ENCODE measurements around the gene WDR89. TPM values are rescaled to one million over a fixed set of nuclear protein-coding genes. Genes with fewer than 3 reads are reported as not detected.
"Not testable (repeated sequence)": the region's sequence is repeated elsewhere in the genome, so short reads cannot be mapped to it uniquely, and the experiment has no call there.

Gene WDR89, protein sequence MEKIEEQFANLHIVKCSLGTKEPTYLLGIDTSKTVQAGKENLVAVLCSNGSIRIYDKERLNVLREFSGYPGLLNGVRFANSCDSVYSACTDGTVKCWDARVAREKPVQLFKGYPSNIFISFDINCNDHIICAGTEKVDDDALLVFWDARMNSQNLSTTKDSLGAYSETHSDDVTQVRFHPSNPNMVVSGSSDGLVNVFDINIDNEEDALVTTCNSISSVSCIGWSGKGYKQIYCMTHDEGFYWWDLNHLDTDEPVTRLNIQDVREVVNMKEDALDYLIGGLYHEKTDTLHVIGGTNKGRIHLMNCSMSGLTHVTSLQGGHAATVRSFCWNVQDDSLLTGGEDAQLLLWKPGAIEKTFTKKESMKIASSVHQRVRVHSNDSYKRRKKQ
- 15.9 and 16.1 TPM in 2 replicates for polyA plus RNA-seq (2014; cell fraction: cytosol; rRNA removed)
- polyA plus RNA-seq (2014; cell fraction: nucleus; rRNA removed), result 7.3 and 8.7 TPM in 2 replicates

DNA sequence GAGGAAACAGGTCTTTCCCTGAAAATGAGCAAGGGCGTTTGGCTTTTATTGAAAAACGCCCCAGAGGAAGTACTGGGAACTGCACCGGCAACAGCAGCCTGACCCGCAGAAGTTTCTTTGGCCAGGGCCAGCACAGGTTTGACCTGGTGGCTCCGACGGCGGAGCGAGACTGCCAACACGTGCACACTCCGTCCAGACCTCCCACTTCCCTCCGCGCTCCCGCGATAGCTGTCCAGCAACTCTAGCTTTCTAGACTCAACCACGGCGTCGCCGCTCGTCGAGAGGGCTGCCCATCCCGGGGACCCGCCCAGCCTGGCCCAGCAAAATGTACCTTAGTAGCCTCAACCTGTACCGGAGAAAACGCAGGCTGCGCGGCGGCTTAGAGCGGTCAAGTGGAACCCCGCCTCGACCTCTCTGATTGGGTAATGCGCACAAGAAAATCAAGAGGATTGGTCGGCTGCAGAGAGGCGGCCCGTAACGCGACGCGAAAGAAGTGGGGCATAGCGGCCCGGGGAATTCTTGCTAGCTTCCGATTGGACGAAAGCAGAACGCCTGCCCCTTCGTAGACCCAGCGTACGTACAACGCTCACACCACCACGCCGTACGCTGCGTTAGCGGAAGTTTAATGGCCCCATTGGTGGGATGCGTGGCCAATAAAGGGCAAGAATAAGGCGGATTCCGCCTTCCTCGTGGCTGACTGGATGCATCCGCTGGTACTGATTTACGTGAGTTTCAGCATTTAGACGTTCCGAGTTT, at the start of gene WDR89:
TSS of gene WDR89 (minus strand) at position 399 of the 756 bp plus-strand sequence. CDS start 41,929 bp downstream, outside the sequence.
- DNase-seq (ENCODE audit: low spot score), result peak; percentile 99

DNA sequence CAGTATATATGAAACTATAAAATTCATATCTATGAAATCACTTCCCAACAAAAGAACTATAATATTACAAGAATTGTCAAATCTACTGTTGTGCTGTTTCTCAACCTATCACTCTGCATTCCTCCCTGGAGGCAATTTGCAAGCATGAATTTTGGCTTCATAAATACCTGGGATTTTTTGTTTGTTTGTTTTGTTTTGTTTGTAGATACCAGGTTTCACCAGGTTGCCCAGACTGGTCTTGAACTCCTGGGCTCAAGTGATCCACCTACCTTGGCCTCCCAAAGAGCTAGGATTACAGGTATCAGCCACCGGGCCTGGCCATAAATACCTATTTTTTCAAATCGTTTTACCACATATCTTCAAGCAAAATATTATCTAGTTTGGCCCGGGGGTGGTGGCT, 47.5 kb upstream of the WDR89 start:
- no peak for DNase-seq (ENCODE audit: low spot score)

DNA sequence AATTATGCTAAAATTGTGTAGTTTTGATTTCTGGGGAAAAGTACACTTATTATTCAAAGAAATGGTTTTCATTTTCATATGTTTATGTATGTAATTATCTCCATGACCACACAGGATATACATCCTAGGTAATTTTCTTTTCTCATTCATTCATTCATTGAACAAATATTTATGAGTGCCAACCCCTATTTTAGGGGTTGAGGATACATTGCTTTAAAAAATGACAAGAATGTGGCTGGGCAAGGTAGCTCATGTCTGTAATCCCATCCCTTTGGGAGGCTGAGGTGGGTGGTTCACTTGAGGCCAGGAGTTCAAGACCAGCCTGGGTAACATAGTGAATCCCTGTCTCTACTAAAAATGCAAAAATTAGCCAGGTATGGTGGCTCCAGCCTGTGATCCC, 45.3 kb upstream of the WDR89 start:
- no peak for DNase-seq (ENCODE audit: low spot score)

DNA sequence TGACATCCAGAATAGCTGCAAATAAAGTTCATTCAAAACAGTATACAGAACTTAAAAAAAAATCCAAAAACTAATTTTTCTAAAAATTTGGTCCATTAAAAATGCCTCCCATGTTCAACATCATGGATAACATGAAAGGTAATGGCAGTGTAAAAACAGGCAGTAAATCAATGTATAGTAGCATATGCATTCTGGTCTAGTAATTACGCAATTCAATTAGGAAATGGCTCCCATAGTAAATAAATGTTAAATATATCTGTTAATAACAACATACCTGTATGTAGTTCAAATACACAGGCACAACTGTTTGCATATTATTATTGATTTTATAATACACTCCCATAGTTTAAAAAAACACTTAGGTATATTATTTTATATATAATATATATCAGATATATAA, 43.7 kb upstream of the WDR89 start:
- DNase-seq (ENCODE audit: low spot score), result no peak

DNA sequence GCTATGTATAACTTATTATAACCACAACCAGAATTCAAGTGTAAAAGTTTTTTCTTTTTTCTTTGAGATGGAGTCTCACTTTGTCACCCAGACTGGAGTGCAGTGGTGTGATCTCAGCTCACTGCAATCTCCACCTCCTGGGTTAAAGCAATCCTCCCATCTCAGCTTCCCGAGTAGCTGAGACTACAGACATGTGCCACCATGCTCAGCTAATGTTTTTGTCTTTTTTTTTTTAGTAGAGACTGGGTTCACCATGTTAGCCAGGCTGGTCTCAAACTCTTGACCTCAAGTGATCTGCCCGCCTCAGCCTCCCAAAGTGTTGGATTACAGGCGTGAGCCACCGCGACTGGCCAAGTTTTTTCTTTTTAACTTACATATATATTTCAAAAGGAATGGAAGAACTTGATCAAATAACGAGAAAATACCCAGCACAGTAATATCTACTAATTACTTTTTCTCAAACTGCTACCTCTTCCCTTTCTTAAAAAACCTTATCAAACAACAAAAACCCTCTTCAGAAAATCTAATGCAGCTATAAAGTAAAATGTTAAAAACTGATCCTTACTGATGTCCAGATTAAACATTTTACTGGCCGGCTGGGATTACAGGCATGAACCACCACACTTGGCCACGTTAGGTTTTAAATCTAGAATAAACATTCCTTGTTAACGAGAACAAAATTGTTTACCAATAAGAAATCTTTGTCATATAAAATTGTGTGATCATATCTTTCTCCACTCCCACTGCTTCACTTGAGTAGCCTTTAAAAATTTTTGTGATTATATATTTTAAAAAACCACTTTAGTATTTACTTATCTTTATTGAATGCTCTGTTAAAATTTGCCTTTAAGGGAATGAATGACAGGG, 41.3 kb upstream of the WDR89 start:
- DNase-seq (ENCODE audit: low spot score), result no peak

DNA sequence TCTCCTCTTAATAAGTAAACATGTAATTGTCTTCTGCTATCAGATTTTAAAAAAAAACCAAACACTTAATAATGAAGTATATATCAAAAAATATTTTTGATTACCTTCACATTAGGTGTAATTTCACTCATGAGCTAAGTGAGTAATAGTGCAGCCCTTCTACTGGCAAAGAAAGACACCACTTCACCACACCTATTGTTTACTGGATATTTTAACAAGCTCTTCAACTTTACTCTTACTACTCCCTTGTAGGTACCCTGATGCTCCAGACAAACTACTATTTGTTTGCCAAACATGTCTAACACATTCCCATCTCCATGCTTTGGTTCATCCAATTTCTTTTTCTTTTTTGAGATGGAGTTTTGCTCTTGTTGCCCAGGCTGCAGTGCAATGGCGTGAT, 36.9 kb upstream of the WDR89 start:
- no peak for DNase-seq (ENCODE audit: low spot score)

DNA sequence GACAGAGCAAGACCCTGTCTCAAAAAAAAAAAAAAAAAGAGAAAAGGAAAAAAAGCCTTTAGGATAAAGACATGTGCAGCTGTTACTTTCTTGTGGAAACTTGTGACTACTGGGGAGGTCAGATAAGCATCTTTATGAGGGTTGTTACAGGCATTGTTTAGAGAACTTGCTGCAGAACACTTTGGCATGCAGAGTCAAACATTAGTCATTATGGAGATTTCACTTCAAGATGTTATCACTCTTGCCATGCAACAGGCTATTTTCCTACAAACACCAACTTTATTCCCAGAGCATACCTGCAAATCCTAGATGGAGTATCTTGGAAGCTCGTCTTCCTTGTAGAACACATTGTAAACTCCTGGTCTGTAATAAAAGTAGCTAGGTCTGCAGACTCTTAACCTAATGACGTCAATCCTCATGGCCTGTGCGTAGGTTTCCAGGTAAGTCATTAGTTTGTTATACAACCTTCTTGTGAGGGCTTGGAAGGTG, 36.3 kb upstream of the WDR89 start:
- no peak for DNase-seq (ENCODE audit: low spot score)

DNA sequence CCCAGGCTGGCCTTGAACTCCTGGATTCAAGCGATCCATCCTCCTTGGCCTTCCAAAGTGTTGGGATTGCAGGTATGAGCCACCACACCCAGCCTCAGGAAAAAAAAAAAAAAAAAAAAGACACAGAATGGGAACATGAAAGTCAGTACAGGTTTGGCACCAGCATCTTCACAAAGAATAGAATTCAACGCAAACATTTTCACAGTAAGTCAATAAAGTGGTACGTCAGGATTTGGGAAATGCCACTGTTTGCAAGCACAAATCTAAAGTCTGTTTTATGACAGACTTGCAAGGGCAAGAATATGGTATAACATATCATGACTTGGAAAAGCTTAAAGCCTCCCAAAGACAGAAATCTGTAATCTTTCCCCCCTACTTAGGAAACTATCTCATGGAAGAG, 34.9 kb upstream of the WDR89 start:
- DNase-seq (ENCODE audit: low spot score), result no peak

DNA sequence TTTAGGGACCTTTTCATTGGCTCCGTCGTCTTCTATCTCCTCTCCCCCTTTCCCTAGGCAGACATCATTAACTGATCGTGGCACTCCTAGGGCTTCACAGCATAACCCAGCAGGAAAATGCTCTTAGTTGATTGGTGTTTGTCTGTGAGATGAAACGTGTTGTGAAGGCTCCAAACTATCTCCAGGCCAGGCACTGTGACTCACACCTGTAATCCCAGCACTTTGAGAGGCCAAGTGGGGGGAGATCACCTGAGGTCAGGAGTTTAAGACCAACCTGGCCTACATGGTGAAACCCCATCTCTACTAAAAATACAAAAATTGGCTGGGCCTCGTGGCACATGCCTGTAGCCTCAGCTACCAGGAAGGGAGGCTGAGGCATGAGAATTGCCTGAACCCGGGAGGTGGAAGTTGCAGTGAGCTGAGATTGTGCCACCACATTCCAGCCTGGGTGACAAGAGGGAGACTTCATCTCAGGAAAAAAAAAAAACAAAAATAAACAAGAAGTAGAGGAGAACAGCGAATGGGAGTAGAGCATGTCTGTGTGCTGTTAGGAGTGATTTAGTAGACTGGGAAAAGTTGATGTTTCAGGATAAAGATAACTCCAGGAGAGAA, 32.3 kb upstream of the WDR89 start:
- DNase-seq (ENCODE audit: low spot score), result no peak

DNA sequence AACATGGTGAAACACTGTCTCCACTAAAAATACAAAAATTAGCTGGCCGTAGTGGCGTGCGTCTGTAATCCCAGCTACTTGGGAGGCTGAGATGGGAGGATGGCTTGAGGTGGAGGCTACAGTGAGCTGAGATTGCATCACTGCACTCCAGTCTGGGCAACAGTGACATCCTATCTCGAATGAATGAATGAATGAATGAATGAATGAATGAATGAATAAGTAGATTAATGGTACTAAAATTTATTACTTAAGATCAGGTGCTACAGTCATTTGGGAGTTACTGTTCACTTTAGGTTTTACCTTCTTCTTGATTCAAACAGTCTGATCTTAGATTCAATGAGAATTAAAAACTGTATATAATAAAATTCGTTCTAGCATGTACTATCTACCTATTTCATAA, 31.6 kb upstream of the WDR89 start:
- DNase-seq (ENCODE audit: low spot score), result no peak

DNA sequence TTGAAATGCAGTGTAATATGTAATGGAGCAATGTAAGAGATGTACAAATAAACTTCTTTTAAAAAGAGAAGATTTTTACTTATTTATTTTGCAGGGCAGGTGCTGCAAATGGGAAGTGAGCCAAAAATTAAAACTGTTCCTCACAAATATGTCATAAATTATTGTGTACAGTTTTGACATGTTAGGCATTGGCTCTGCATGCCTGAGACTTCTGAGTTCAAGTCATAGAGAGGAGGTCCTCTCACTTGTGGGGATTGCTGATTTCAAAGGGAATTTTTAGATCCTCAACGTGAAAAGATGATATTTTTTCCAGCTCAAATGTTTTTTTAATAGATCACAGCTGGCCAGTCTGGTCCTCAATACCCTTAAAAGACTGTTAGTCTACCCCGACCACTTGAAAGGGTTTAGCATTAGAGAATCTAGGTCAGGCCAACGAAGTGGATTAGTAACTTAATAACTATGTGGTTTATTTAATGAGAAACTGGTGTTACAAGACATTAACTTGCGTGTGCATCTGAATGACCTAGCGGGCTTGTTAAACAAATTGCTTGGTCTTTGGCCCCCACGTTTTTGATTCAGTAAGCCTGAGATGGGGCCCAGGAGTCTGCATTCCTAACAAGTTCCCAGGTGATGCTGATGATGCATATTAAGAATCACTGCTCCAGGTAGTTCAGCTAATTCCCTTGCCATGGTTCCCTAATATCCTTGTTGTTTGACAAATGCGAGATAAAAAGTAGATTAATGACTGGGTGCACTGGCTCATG, 30.9 kb upstream of the WDR89 start:
- DNase-seq (ENCODE audit: low spot score), result no peak

DNA sequence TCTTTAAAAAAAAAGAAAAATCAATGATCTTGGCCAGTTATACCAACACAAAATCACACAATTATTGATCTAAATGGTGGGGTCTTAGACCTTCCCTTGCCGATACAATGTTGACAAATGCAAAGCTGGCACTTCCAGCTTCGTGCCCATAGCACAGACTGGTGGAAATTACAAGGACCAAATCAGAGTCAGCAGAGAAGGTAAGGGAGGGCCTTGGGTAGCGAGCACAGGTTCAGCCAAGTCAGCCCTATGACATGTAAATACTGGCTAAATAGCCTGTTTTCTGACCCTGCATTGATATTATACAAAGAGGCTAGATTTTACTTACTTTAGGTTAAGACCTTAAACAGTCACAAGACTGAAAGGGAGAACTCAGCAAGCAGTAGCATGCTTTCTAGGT, 30.3 kb upstream of the WDR89 start:
- no peak for DNase-seq (ENCODE audit: low spot score)

DNA sequence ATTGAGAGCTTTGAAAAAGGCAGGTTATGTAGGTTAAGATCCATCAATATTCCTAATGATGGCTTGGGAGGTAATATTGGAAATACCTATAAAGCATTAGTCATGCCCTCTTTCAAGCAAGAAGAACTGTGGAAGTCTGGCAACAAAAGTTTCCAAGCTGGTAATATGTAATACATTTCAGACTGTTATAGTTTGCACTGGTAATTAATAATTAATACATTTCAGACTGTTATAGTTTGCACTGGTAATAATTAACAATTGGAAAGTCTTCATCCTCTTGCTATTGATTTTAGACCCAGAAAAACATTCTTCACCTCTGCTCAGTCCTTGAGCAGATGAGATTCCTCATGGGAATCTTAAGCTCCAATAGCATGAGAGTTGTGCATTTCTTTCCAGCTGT, 29.0 kb upstream of the WDR89 start:
- DNase-seq (ENCODE audit: low spot score), result no peak

DNA sequence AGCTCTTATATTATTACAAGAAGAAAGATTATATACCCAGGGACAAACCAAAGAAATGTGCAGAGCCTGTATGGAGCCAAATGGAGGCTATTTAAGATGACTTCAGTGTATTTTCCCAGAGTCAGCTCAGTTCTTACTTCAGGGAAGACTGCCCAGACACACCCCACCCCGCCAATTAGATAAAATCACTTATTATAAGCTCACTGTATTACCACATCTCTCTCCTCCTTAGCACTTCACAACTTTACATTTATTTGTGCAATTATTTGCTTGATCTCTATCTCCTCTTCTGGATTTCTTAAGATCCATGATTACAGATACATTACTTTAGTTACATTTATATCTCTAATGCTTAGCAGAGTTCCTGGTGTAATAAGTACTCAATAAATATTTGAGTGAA, 24.7 kb upstream of the WDR89 start:
- DNase-seq (ENCODE audit: low spot score), result no peak

DNA sequence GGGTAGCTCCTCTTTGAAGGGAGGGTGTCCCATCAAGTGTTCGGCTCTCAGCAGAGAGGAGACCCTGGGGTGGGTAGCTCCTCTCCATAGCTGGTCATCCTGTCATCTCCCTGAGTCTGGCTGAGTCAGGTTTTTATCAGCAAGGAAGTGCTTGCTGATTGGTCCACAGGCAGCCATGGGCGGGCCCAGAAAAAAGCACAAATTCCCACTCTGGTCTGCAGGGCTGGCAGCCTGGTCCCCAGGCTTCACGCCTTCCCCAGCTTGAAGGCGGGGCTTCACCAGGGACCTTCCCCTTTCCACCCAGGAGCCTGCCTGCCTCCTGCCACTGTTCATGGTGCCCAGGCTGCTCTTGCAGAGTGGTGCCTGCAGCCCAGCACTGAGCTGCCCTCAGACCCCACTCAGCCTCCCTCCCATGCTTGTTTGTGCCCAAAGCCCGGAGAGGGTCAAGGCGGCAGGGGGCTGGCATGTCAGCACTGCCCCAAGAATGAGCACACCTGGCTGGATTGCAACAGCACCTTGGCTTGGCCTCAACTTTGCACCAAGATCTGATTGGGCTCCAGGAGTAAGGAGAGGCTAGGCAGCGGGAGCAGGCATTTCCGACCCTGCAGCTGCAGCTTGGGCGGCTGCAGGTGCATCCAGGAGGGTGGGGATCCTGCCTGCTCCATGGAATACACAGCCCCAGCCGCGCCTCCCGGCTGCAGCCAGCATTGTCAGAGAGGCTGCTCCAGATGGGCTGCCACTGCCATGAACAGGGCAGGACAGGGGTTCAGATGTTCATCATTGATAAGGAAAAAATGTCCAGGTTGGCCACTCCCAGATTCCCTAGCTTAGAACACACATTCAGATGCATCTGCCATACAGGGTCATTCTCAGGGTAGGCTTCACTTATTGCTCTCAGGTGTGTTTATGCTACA, 22.0 kb upstream of the WDR89 start:
- DNase-seq (ENCODE audit: low spot score), result no peak

DNA sequence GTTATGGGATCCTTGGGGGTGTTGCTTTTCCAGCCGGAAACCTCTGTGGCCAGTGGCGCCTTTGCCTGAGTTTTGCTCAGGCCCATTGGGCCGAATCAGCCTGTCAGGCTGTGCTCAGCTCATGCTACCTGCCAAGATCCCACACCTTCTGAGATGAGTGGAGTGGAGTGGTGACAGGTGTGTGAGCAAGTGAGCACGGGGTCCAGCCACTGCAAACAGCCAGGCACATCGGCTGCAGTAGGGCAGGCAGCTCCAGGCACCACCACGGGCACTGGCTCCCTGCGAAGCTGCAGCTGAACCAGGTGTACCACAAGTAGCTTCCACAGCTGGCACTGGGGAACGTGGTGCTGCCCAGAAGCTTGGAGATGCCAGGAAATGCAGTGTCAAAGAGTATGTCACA, 21.1 kb upstream of the WDR89 start:
- DNase-seq (ENCODE audit: low spot score), result no peak

DNA sequence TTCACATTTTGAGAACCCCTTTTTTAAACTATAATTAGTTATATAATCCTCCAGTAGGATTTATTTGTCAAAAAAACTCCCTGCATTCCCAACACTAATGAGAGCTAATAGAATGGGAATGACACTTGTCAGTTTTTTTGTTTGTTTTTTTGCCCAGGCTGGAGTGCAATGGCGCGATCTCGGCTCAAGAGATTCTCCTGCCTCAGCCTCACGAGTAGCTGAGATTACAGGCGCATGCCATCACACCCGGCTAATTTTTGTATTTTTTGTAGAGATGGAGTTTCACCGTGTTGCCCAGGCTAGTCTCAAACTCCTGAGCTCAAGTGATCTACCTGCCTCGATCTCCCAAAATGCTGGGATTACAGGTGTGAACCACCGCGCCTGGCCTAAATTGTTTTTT, 20.2 kb upstream of the WDR89 start:
- DNase-seq (ENCODE audit: low spot score), result not testable (repeated sequence)

DNA sequence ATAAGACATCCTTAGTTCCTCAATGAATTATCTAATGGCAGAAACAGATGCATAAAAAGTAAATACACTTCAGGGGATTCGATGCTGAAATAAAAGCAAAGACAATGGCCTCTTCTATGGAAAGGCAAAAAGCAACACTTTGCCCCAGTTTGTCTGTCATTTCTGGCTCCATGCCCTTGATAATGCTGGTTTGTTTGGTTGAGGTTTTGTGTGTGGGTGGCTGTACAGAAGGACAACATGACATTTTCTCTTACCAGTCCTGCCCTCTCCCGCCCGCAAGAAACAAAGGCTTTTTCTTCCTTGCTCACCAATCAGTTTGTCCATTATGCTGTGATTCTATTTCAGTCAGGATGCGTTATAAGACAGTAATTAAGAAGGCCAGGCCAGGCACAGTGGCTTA, 18.1 kb upstream of the WDR89 start:
- no peak for DNase-seq (ENCODE audit: low spot score)

DNA sequence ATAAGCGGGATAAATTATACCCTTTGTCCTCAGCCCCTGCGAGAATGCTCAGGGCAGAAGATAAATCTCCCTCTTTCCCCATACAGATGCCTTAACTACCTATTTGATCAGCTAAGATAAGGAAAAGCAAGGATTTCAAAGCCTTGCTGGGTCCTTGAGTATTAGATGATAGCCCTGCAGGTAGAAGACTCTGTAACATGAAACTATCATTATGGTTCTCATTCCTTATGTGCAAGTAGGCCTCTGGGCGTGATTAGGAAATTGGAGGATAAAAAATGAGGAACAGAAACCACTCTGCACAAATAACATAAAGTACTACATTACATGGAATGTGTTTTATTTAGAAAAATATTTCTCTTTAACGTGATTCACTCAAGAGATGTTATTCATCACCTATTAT, 14.5 kb upstream of the WDR89 start:
- DNase-seq (ENCODE audit: low spot score), result no peak

DNA sequence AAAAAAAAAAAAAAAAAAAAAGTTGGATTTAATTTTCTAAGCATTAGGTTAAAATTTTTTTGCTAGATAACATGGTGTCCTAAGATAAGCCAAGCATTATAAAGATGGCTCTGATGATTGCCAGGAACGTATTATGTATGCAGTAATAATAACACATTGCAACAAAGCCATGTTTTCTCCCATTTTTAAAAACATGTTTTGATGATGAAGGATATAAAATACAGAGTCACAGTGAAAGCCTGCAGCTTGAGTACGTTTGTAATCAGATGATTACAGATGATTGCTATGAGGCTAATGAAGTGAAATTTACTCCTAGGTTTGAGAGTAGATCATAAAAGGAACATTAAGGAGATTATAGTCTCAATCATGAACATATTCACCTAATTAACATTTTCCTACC, 13.3 kb upstream of the WDR89 start:
- DNase-seq (ENCODE audit: low spot score), result no peak
